RWPE2 (cell line): ENCODE data around the gene SCN4B.

ENCODE experiments used
- ATAC-seq: fragments of 200-7000 bp; cut with Tn5 transposase; 3 replicates; pipeline ENCODE4 v1.9.1; 2021; ENCODE audit warnings: low read depth
- DNase-seq: peaks from one replicate; pipeline ENCODE4 v3.0.0-alpha.2; 2020; ENCODE audit warnings: low spot score
- H3K27ac ChIP-seq: fragments of 450-650 bp; 2 replicates; pipeline ENCODE4 v1.5.1; 2017; ENCODE audit warnings: mild to moderate bottlenecking; ENCODE audit not compliant: poor library complexity, severe bottlenecking
- H3K27me3 ChIP-seq: fragments of 250-450 bp; sonication (Bioruptor Pico); 2 replicates; pipeline ENCODE4 v1.5.1; 2021; ENCODE audit warnings: mild to moderate bottlenecking, moderate library complexity; ENCODE audit not compliant: insufficient read depth, poor library complexity, severe bottlenecking
- H3K36me3 ChIP-seq: fragments of 250-450 bp; sonication (Bioruptor Pico); 2 replicates; pipeline ENCODE4 v1.5.1; 2020; ENCODE audit warnings: low read depth, mild to moderate bottlenecking, moderate library complexity
- H3K4me1 ChIP-seq: fragments of 250-450 bp; sonication (Bioruptor Pico); 2 replicates; pipeline ENCODE4 v1.5.1; 2021; ENCODE audit warnings: mild to moderate bottlenecking, moderate library complexity; ENCODE audit not compliant: insufficient read depth, poor library complexity, severe bottlenecking
- H3K4me3 ChIP-seq: fragments of 250-450 bp; sonication (Bioruptor Pico); 2 replicates; pipeline ENCODE4 v1.5.1; 2021; ENCODE audit warnings: mild to moderate bottlenecking, moderate library complexity; ENCODE audit not compliant: severe bottlenecking
- H3K9me3 ChIP-seq: fragments of 250-450 bp; sonication (Bioruptor Pico); 2 replicates; pipeline ENCODE4 v1.5.1; 2021; ENCODE audit warnings: mild to moderate bottlenecking, moderate library complexity; ENCODE audit not compliant: severe bottlenecking
- TF ChIP-seq, protein P1 (sequence below): fragments of 450-650 bp; IDR thresholded peaks from one replicate; pipeline ENCODE4 v1.5.1; 2017; ENCODE audit warnings: mild to moderate bottlenecking, moderate library complexity; ENCODE audit not compliant: poor library complexity, severe bottlenecking

Gene SCN4B

DNA sequence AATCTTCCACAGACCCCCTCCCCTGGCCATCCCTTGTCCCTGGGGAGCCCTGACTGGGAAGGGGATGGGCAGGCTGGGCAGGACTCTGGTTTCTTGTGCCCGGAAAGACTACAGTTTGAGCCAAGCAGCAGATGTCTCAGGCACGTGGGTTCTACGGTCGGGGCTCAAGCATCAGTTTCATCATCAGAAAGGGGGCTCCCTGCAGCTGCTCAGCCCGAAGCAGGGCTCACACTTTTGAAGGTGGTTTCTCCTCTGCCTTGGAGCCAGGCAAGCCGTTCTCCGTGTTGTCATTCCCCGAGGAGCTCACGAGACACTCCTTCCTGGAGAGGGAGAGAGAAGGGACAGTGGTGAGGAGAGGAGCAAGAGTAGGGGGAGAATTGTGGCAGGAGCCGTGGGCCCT, 15.8 kb downstream of the SCN4B start:
- Histone ChIP-seq H3K36me3 (no peaks in the 10 kb centered on the region), H3K9me3 (no peaks in the 10 kb centered on the region), H3K4me3 (no peak overlapping the region), H3K27ac (no peak overlapping the region), H3K4me1 (no peaks in the 10 kb centered on the region), H3K27me3 (no peaks in the 10 kb centered on the region)
- TF ChIP-seq, protein P1, sequence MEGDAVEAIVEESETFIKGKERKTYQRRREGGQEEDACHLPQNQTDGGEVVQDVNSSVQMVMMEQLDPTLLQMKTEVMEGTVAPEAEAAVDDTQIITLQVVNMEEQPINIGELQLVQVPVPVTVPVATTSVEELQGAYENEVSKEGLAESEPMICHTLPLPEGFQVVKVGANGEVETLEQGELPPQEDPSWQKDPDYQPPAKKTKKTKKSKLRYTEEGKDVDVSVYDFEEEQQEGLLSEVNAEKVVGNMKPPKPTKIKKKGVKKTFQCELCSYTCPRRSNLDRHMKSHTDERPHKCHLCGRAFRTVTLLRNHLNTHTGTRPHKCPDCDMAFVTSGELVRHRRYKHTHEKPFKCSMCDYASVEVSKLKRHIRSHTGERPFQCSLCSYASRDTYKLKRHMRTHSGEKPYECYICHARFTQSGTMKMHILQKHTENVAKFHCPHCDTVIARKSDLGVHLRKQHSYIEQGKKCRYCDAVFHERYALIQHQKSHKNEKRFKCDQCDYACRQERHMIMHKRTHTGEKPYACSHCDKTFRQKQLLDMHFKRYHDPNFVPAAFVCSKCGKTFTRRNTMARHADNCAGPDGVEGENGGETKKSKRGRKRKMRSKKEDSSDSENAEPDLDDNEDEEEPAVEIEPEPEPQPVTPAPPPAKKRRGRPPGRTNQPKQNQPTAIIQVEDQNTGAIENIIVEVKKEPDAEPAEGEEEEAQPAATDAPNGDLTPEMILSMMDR = no peak
- ATAC-seq = no peak
- DNase-seq = no peak

DNA sequence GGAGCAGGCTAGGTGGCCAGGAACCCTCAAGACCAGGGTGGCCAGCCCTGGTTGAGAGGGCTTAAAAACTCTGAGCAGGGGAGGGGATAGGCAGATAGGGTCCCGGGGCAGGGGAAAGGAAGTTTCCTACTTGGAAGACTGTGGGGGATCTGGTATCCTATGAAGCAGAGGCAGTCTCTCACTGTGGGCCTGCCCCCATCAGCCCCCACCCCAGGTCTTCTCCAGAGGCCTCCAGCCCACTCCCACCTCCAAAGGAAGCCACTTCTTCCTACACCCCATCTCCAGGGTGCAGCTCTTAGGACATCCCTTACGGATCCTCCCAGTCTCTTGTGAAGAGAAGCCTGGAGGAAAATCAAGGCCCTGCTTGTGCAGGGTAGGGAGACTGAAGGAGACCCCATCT, 16.3 kb downstream of the SCN4B start:
- no peaks in the 10 kb centered on the region for H3K36me3 ChIP-seq
- no peak for ATAC-seq
- H3K27ac ChIP-seq = no peak overlapping the region
- no peak overlapping the region for H3K4me3 ChIP-seq
- no peak for DNase-seq
- TF ChIP-seq, protein P1 = no peak
- no peaks in the 10 kb centered on the region for H3K4me1 ChIP-seq
- no peaks in the 10 kb centered on the region for H3K9me3 ChIP-seq
- no peaks in the 10 kb centered on the region for H3K27me3 ChIP-seq

DNA sequence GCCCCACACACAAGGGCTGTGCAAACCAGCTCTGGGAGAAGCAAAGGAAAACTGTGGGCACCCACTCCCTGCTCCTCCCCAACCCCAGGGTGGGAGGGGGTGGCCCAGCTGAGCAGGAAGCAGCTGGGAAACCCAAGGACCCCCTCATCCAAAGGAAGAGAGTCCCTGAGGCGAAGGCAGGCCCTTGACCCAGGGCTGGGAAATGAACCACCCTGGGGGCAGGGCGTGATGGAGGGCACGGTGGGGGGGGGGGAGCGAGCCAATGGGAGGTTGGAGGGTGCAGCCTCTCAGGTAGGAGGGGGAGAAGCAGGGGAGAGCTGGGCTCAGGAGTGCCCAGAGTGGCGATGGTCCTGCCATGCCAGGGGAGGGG, 16.8 kb downstream of the SCN4B start:
- no peaks in the 10 kb centered on the region for H3K4me1 ChIP-seq
- no peaks in the 10 kb centered on the region for H3K36me3 ChIP-seq
- H3K4me3 ChIP-seq = no peak overlapping the region
- H3K27ac ChIP-seq = no peak overlapping the region
- ATAC-seq (no peak), DNase-seq (no peak)
- H3K9me3 ChIP-seq = no peaks in the 10 kb centered on the region
- H3K27me3 ChIP-seq = no peaks in the 10 kb centered on the region
- TF ChIP-seq, protein P1 = no peak

DNA sequence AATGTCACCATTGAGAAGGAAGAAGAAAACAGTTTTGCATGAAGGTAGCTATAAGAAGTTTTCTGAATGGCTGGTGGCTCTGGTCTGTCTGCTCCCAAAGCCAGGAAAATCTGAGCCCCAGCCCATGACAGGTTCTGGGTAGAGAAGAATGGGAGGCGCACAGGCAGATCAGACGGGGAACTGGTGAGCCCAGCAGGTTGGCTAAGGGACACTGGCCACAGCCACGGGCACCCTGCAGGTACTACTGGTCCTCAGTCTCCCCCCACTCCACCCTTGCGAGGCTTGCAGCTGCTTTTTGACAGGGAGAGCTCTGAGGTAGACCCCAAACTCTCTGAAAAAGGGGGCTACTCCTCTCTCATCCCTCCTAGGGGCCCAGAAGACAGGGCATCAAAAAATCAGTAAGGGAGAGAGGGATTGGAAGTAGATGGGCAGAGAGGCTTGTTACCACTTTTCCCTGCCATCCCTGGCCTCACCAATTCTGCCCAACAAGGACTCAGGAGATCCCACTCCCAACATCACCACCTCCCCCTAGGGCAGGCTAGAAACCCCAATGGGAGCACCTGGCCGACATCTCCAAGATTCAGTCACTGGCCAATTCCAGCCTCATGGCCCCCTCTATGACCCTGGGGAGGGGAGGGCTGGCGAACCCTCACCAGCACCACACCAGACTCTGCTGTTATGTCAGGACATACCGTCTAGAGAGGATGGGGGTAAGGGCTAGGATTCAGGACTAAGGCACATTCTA, 17.4 kb downstream of the SCN4B start:
- Histone ChIP-seq H3K9me3 (no peaks in the 10 kb centered on the region), H3K27me3 (no peaks in the 10 kb centered on the region), H3K27ac (no peak overlapping the region), H3K4me3 (no peak overlapping the region), H3K4me1 (no peaks in the 10 kb centered on the region), H3K36me3 (no peaks in the 10 kb centered on the region)
- TF ChIP-seq, protein P1 = no peak
- ATAC-seq (no peak), DNase-seq (no peak)

DNA sequence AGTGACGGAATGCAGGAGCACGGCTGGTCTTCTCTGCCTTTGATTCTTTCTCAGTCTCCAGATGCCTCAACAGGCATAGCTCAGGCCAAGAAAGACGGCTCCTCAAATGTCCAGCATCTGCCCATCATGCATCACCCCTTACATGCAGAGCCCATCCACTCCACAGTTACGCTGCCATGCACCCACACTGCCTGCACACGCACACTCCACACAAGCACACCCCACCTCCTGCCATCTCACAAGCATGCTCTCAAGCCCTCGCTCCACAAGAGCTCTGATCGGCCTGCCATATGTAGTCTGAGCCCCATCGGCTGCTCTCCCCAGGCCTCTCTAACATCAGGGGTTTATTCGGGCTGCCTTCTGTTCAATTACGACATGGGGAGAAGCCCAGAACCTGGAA, 18.8 kb downstream of the SCN4B start:
- Histone ChIP-seq H3K4me1 (no peaks in the 10 kb centered on the region), H3K36me3 (no peaks in the 10 kb centered on the region), H3K4me3 (no peak overlapping the region), H3K27ac (no peak overlapping the region), H3K27me3 (no peaks in the 10 kb centered on the region), H3K9me3 (no peaks in the 10 kb centered on the region)
- no peak for ATAC-seq
- no peak for DNase-seq
- TF ChIP-seq, protein P1 = no peak
